ENCODE data around the gene IL4R.

GRCh38 chr16:27332105-27332504, 18.3 kb downstream of the IL4R start:
- TF ChIP-seq CHD4 (IDR thresholded peaks at IDR 0.05) (no peak), GABPA (IDR thresholded peaks at IDR 0.05; ENCODE audit: low read depth) (no peak), ATF2 (IDR thresholded peaks at IDR 0.05; ENCODE audit: low read length) (no peak), CTCF (IDR thresholded peaks at IDR 0.05 in 2 of 3, conservative IDR thresholded peaks at IDR 0.05 in 1 of 3; ENCODE audit: control insufficient read depth in 2 of 3, extremely low read depth in 1 of 3, insufficient read depth in 1 of 3, low read depth in 3 of 3, low read length in 3 of 3) (no peak), MXI1 (IDR thresholded peaks at IDR 0.05; ENCODE audit: low read depth, low read length) (no peak), JUNB (IDR thresholded peaks at IDR 0.05) (no peak), REST (IDR thresholded peaks at IDR 0.05; ENCODE audit: low read depth, low read length) (no peak), MEF2A (IDR thresholded peaks at IDR 0.05; ENCODE audit: insufficient read depth, low read depth, low read length) (no peak), ZNF274 (IDR thresholded peaks at IDR 0.05; ENCODE audit: insufficient read depth, insufficient read length) (no peak), BRCA1 (IDR thresholded peaks at IDR 0.05; ENCODE audit: low read depth, low read length) (no peak)
